K562 treated with DMSO at 1 percent for 24 hours (cell line): ENCODE results near the gene EIF4A3. TPM values are rescaled to one million over a fixed set of nuclear protein-coding genes. Genes with fewer than 3 reads are reported as not detected.

Source experiments
- total RNA-seq: library from RNA; unstranded; fragments of 300-600 nt; gene quantifications from 2 replicates; pipeline ENCODE4 v1.2.3, GENCODE V29; 2022; ENCODE audit warnings: low read depth; ENCODE audit not compliant: insufficient read depth

The EIF4A3 gene
- total RNA-seq, result 129 and 136 TPM in 2 replicates

GRCh38 chr17:80147035-80147822, at the start of gene EIF4A3:
Gene EIF4A3 (minus strand): TSS chr17:80147128. CDS start chr17:80146961, 167 bp downstream.

GRCh38 chr17:80169784-80170500, 23.0 kb upstream of the EIF4A3 start, which contains the start of gene CARD14:
Gene CARD14 (plus strand): TSS chr17:80170030. CDS start chr17:80181439, 11,409 bp downstream.

GRCh38 chr17:80101011-80101945, 45.6 kb downstream of the EIF4A3 start, which contains the start of gene GAA:
Gene GAA (plus strand): TSS chr17:80101581. CDS start chr17:80104587, 3,006 bp downstream.

Other genes starting within 250 kb of the EIF4A3 start
- gene TBC1D16, start 111.3 kb downstream of the EIF4A3 start, total RNA-seq, result 0.96 and 1.2 TPM in 2 replicates
- not detected in 2 replicates for gene CCDC40, start 110.5 kb downstream of the EIF4A3 start, total RNA-seq
- gene GAA, start 45.5 kb downstream of the EIF4A3 start, total RNA-seq, result 15.3 and 16.1 TPM in 2 replicates
- gene CARD14, start 22.9 kb upstream of the EIF4A3 start, total RNA-seq, result 0.52 and 0.54 TPM in 2 replicates
- 48.8 and 50.2 TPM in 2 replicates for gene SGSH, start 73.2 kb upstream of the EIF4A3 start, total RNA-seq
- 14.1 and 15.2 TPM in 2 replicates for gene SLC26A11, start 73.3 kb upstream of the EIF4A3 start, total RNA-seq
- gene RNF213, start 113.7 kb upstream of the EIF4A3 start, total RNA-seq, result 51.2 and 53.2 TPM in 2 replicates